Pancreas (tissue), 10 donors: Measurements from ENCODE around the gene CCDC86. TPM values are rescaled to one million over a fixed set of nuclear protein-coding genes. Genes with fewer than 3 reads are reported as not detected.

Experiments
- ATAC-seq, 4 donors: fragments of 200-7000 bp; cut with Tn5 transposase; one replicate each; pipeline versions ENCODE4 v1.8.0 to v1.9.1; 2020; ENCODE audit warnings: mild to moderate bottlenecking in 4 of 4, moderate library complexity in 4 of 4
- DNase-seq, 6 donors: peaks; one replicate each; pipeline ENCODE4 v3.0.0-alpha.2; 2020
- FAIRE-seq: peaks from 2 replicates; lab custom pipeline; 2012; peaks lifted over from hg19 to GRCh38; lab: Jason Lieb, UNC
- H3K27ac ChIP-seq, 4 donors: fragments of 200-600 bp; sonication (generic); 1 replicate in 3 of 4; 2 replicates in 1 of 4; pipeline versions ENCODE4 v1.5.0 to v1.8.0; 2020
- H3K27me3 ChIP-seq, 4 donors: fragments of 200-600 bp; one replicate each; pipeline ENCODE4 v1.8.0; 2021
- H3K36me3 ChIP-seq, 3 donors: fragments of 200-600 bp; sonication (generic) in 1 of 3; one replicate each; pipeline versions ENCODE4 v1.5.0 to v1.8.0; 2020 to 2021
- H3K4me1 ChIP-seq, 3 donors: fragments of 200-600 bp; one replicate each; pipeline ENCODE4 v1.8.0; 2021
- H3K4me3 ChIP-seq, 4 donors: fragments of 200-600 bp; sonication (generic) in 2 of 4; one replicate each; pipeline versions ENCODE4 v1.5.0 to v1.8.0; 2020 to 2021
- H3K9me3 ChIP-seq, 4 donors: fragments of 200-600 bp; one replicate each; pipeline ENCODE4 v1.8.0; 2021
- WGBS, 2 donors: extraction: QIAGEN DNeasy Blood & Tissue Kit; methylation state at CpG; one replicate each; pipeline ENCODE4 v1.1.7; 2013; 5-methylcytosine and 5-hydroxymethylcytosine counted together
- intact Hi-C, 3 donors: fragments of 100-400 bp; cut with DNase I; formaldehyde crosslinking; loops; one replicate each; pipeline versions ENCODE4 v1.11.1 to v1.14.2; 2022
- polyA plus RNA-seq, 2 donors: library from polyadenylated mRNA; stranded (reverse); fragments of 200-250 nt; gene quantifications; one replicate each; pipeline ENCODE4 v1.2.3, GENCODE V29; 2013
- total RNA-seq, 6 donors: library from RNA; stranded (reverse); fragmentation: NEBNext Ultra II Directional in 4 of 6; extraction: Animal tissue kit (Norgen Biotek cat#: 25700) in 4 of 6; gene quantifications; one replicate each; pipeline versions ENCODE4 v1.2.1 to v1.2.4, GENCODE V29; 2021 to 2023
- TF ChIP-seq, protein P1 (sequence below), 4 donors: fragments of 200-600 bp; sonication (generic) in 3 of 4; IDR thresholded peaks; one replicate each; pipeline versions ENCODE4 v1.5.0 to v1.8.0; 2021; ENCODE audit warnings: antibody characterized with exemption in 4 of 4
- donor health status: healthy with polysubstance abuse.
- donor health status: DM: no; HTN: no; CAD: no; lungs with moderate emphysema.
- donor health status: DM: no; HTN: no; CAD: no.
- donor health status: control.
- donor health status: control.
- donor health status: Bipolar disorder and iron deficiency.
- donor health status: DM: yes; HTN: yes; CAD: no.
- donor health status: DM: no; HTN: no; CAD: no.
- donor health status: DM: no; HTN: no; CAD: no.
- donor health status: DM: yes; HTN: yes; CAD: no.

The CCDC86 gene
- total and polyA plus RNA-seq, 8 donors = 6.3 to 20.8 (median 11.0) TPM

DNA sequence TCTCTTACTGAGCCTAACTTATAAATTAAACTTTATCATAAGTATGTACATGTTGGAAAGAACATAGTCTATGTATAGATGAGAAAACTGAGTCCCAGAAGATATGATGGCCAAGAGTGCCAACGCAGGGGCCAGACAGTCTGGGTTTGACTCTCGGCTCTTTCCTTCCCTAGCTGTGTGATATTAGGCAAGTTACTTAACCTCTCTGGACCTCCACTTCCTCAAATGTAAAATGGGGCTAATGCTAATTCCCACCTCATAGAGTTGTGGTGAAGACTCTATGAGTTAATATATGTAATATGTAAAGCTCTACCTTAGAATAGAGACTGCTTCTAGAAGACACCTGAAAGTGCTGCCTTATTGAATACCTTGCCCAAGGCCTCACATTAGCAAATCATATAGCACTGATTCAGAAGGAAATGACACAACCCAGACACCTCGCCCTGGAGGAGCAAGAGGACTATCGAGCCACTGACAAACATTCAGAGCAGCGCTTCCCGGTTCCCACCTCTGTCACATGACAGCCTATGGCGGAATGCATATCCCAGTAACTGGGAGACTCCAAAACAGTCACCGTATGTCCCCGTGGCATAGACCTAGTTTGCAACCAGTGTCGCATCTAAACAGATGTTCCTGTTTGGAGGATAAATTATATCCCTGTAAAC is 11.3 kb upstream of the CCDC86 start:
- Histone ChIP-seq H3K27me3 (no peaks in the 10 kb centered on the region), H3K9me3 (no peaks in the 10 kb centered on the region), H3K27ac (no peak overlapping the region), H3K36me3 (no peaks in the 10 kb centered on the region), H3K4me1 (no peaks in the 10 kb centered on the region), H3K4me3 (no peak overlapping the region)
- WGBS, 2 donors = 42 to 43% methylated on average over 10 of the region's 10 CpGs
- TF ChIP-seq, protein P1, sequence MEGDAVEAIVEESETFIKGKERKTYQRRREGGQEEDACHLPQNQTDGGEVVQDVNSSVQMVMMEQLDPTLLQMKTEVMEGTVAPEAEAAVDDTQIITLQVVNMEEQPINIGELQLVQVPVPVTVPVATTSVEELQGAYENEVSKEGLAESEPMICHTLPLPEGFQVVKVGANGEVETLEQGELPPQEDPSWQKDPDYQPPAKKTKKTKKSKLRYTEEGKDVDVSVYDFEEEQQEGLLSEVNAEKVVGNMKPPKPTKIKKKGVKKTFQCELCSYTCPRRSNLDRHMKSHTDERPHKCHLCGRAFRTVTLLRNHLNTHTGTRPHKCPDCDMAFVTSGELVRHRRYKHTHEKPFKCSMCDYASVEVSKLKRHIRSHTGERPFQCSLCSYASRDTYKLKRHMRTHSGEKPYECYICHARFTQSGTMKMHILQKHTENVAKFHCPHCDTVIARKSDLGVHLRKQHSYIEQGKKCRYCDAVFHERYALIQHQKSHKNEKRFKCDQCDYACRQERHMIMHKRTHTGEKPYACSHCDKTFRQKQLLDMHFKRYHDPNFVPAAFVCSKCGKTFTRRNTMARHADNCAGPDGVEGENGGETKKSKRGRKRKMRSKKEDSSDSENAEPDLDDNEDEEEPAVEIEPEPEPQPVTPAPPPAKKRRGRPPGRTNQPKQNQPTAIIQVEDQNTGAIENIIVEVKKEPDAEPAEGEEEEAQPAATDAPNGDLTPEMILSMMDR (IDR thresholded peaks at IDR 0.05) = no peak
- intact Hi-C loops = loop anchor here in 2 of 3 donors (5.0 to 10.0 kb wide), 2 partner anchors 67 to 354 kb away; no protein-coding TSS in a partner anchor
- DNase-seq = no peak
- no peak for FAIRE-seq
- peak in 2 of 4 donors; percentile 9 to 20 for ATAC-seq

DNA sequence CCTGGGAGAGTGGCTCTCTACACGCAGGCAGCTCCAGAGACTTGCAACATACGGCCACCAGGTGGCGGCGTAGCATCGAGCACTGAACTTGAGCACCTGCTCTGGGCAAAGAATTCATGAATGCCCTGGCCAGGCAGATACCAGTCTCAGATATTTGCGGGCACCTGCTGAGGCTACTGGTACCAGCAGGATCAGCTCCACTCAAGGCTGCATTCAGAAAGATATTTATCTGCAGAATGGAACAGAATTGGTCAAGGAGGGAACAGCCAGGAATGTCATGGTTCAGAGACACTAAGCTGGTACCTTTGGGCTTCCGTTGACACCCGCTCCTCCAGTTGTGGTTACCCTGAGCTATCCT is 10.8 kb upstream of the CCDC86 start:
- Histone ChIP-seq H3K9me3 (no peaks in the 10 kb centered on the region), H3K36me3 (no peaks in the 10 kb centered on the region), H3K4me3 (no peak overlapping the region), H3K27me3 (no peaks in the 10 kb centered on the region), H3K4me1 (no peaks in the 10 kb centered on the region), H3K27ac (no peak overlapping the region)
- TF ChIP-seq, protein P1 (IDR thresholded peaks at IDR 0.05) = peak; percentile 82 to 88 (median 84)
- FAIRE-seq = no peak
- DNase-seq = peak; percentile 67 to 92 (median 82)
- intact Hi-C loops = loop anchor here in 2 of 3 donors (5.0 to 10.0 kb wide), 2 partner anchors 66 to 354 kb away; no protein-coding TSS in a partner anchor
- ATAC-seq = peak; percentile 91 to 99 (median 98)
- 20% methylated on average over 8 of the region's 8 CpGs for WGBS, 2 donors

DNA sequence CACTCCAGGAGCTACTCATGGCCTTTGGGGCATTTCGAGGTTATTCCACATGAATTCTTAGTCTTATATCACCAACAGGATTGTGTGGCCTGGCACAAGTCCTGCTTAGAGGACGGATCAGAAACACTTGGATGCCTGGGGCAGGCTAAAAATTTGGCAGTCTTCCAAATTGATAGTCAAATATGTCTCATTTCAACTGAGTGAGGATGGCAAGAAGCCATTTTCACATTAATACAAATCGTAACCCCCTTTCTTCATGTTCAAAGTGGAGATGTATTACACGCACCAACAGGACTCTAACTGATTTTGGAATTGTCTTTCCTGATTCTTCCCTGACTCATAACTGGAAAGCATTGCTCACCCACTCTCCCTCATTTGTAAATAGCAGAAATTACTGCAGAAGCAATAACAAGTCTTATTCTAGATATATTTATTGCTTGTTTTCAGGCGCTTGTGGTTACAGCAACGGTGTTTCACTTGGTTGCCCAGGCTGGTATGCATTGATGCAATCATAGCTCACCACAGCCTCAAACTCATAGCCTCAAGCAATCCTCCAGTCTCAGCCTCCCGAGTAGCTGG is 10.3 kb upstream of the CCDC86 start:
- H3K9me3 ChIP-seq = no peaks in the 10 kb centered on the region
- H3K4me3 ChIP-seq = no peak overlapping the region
- H3K4me1 ChIP-seq = no peaks in the 10 kb centered on the region
- intact Hi-C loops = loop anchor here in 2 of 3 donors (5.0 to 10.0 kb wide), 2 partner anchors 66 to 353 kb away; no protein-coding TSS in a partner anchor
- TF ChIP-seq, protein P1 (IDR thresholded peaks at IDR 0.05) = no peak
- DNase-seq (no peak), ATAC-seq (peak in 1 of 4 donors; percentile 14), FAIRE-seq (no peak)
- WGBS, 2 donors = 37 to 40% methylated on average over 7 of the region's 7 CpGs
- H3K36me3 ChIP-seq = no peaks in the 10 kb centered on the region
- H3K27me3 ChIP-seq = no peaks in the 10 kb centered on the region
- no peak overlapping the region for H3K27ac ChIP-seq

- Histone ChIP-seq H3K36me3 (no peaks in the 10 kb centered on the region), H3K4me1 (no peaks in the 10 kb centered on the region), H3K9me3 (no peaks in the 10 kb centered on the region), H3K4me3 (no peak overlapping the region), H3K27me3 (no peaks in the 10 kb centered on the region), H3K27ac (no peak overlapping the region)
- TF ChIP-seq, protein P1 (IDR thresholded peaks at IDR 0.05) = no peak
- DNase-seq (no peak), FAIRE-seq (no peak), ATAC-seq (no peak)
- intact Hi-C loops = loop anchor here in 2 of 3 donors (5.0 to 10.0 kb wide), 2 partner anchors 62 to 350 kb away; no protein-coding TSS in a partner anchor
- 33 to 47% methylated on average over 7 of the region's 7 CpGs for WGBS, 2 donors
These were observed 7.0 kb upstream of the CCDC86 start for GRCh38 chr11:60834742-60835533.
